Small intestine (tissue), 7 donors: ENCODE results near the gene PLXNA4. TPM values are rescaled to one million over a fixed set of nuclear protein-coding genes. Genes with fewer than 3 reads are reported as not detected.

ENCODE experiments used
- DNase-seq, 2 donors: peaks; one replicate each; pipeline versions ENCODE4 v3.0.0 to v3.0.0-alpha.2; 2013
- FAIRE-seq: peaks from 2 replicates; lab custom pipeline; 2012; peaks lifted over from hg19 to GRCh38; lab: Jason Lieb, UNC
- H3K27ac ChIP-seq, 3 donors: one replicate each; pipeline ENCODE4 v1.5.1; 2013; ENCODE audit warnings: low read length in 2 of 3, mild to moderate bottlenecking in 2 of 3, control low read depth in 1 of 3, inconsistent platforms in 1 of 3, low read depth in 1 of 3, moderate library complexity in 1 of 3
- H3K27me3 ChIP-seq, 3 donors: one replicate each; pipeline ENCODE4 v1.6.1; 2013; ENCODE audit warnings: low read length in 3 of 3, inconsistent platforms in 1 of 3; ENCODE audit not compliant: control insufficient read depth in 3 of 3, insufficient read depth in 3 of 3
- H3K36me3 ChIP-seq, 3 donors: one replicate each; pipeline ENCODE4 v1.6.1; 2013; ENCODE audit warnings: low read length in 3 of 3, inconsistent platforms in 1 of 3, low read depth in 1 of 3, mild to moderate bottlenecking in 1 of 3, moderate library complexity in 1 of 3; ENCODE audit not compliant: control insufficient read depth in 3 of 3, insufficient read depth in 2 of 3
- H3K4me1 ChIP-seq, 3 donors: one replicate each; pipeline ENCODE4 v1.6.1; 2013; ENCODE audit warnings: low read length in 2 of 3, inconsistent platforms in 1 of 3, low read depth in 1 of 3, mild to moderate bottlenecking in 1 of 3, moderate library complexity in 1 of 3; ENCODE audit not compliant: control insufficient read depth in 3 of 3, insufficient read depth in 2 of 3
- H3K4me3 ChIP-seq, 3 donors: one replicate each; pipeline ENCODE4 v1.5.1; 2013; ENCODE audit warnings: low read length in 3 of 3, control low read depth in 1 of 3, inconsistent platforms in 1 of 3, low read depth in 1 of 3, mild to moderate bottlenecking in 1 of 3, moderate library complexity in 1 of 3
- H3K9me3 ChIP-seq, 2 donors: one replicate each; pipeline ENCODE4 v1.6.1; 2013; ENCODE audit warnings: low read depth in 1 of 2, low read length in 1 of 2; ENCODE audit not compliant: control insufficient read depth in 2 of 2, insufficient read depth in 1 of 2
- WGBS, 3 donors: extraction: QIAGEN DNeasy Blood & Tissue Kit; methylation state at CpG; one replicate each; pipeline ENCODE4 v1.1.7; 2013; 5-methylcytosine and 5-hydroxymethylcytosine counted together
- polyA plus RNA-seq, 4 donors: library from polyadenylated mRNA; stranded (reverse) in 3 of 4; unstranded in 1 of 4; fragments of 200-250 nt in 3 of 4; fragments of 120-200 nt in 1 of 4; gene quantifications; one replicate each; pipeline versions ENCODE4 v1.2.1 to v1.2.3, GENCODE V29; 2013
- donor health status: healthy with polysubstance abuse.
- donor health status: control.
- donor health status: control.
- donor health status: Bipolar disorder and iron deficiency.
- donor health status: healthy.

The PLXNA4 gene
- polyA plus RNA-seq, 4 donors, result under 0.01 to 3.9 (median 1.2) TPM; not detected in 1

- Histone ChIP-seq H3K9me3 (no peaks in the 10 kb centered on the region), H3K4me3 (no peak overlapping the region), H3K4me1 (peaks cover 0 to 3% (median 0%) of the 10 kb centered on the region in 3 donors), H3K36me3 (no peaks in the 10 kb centered on the region), H3K27ac (no peak overlapping the region), H3K27me3 (peaks cover 7 to 34% (median 9%) of the 10 kb centered on the region in 3 donors)
- no peak for FAIRE-seq
- 87 to 93% (median 91%) methylated on average over 4 of the region's 4 CpGs for WGBS, 3 donors
- DNase-seq, result no peak
Observed at GRCh38 chr7:132581431-132581830, 5.2 kb upstream of the PLXNA4 start.

GRCh38 chr7:132580717-132581285, 4.5 kb upstream of the PLXNA4 start:
- Histone ChIP-seq H3K27me3 (peaks cover 7 to 41% (median 13%) of the 10 kb centered on the region in 3 donors), H3K27ac (no peak overlapping the region), H3K36me3 (no peaks in the 10 kb centered on the region), H3K4me1 (peaks cover 0 to 7% (median 0%) of the 10 kb centered on the region in 3 donors), H3K4me3 (no peak overlapping the region), H3K9me3 (no peaks in the 10 kb centered on the region)
- FAIRE-seq (no peak), DNase-seq (peak; percentile 83 to 91)
- WGBS, 3 donors, result 0 to 7% (median 2%) methylated on average over 4 of the region's 4 CpGs

- H3K27ac ChIP-seq, result no peak overlapping the region
- H3K4me3 ChIP-seq, result no peak overlapping the region
- DNase-seq (no peak), FAIRE-seq (no peak)
- H3K36me3 ChIP-seq, result no peaks in the 10 kb centered on the region
- peaks cover 7 to 43% (median 13%) of the 10 kb centered on the region in 3 donors for H3K27me3 ChIP-seq
- no peaks in the 10 kb centered on the region for H3K9me3 ChIP-seq
- peaks cover 0 to 12% (median 0%) of the 10 kb centered on the region in 3 donors for H3K4me1 ChIP-seq
- 14 to 22% (median 20%) methylated on average over 1 of the region's 1 CpG for WGBS, 3 donors
Observed at GRCh38 chr7:132580277-132580676, 4.0 kb upstream of the PLXNA4 start.

- Histone ChIP-seq H3K4me1 (peaks cover 0 to 15% (median 0%) of the 10 kb centered on the region in 3 donors), H3K4me3 (no peak overlapping the region), H3K27ac (no peak overlapping the region), H3K27me3 (peaks cover 9 to 52% (median 13%) of the 10 kb centered on the region in 3 donors), H3K36me3 (no peaks in the 10 kb centered on the region), H3K9me3 (no peaks in the 10 kb centered on the region)
- DNase-seq, result no peak
- FAIRE-seq, result no peak
- 85 to 86% (median 85%) methylated on average over 10 of the region's 10 CpGs for WGBS, 3 donors
Observed at GRCh38 chr7:132579260-132579899, 3.1 kb upstream of the PLXNA4 start.

- peaks cover 0 to 15% (median 0%) of the 10 kb centered on the region in 3 donors for H3K4me1 ChIP-seq
- peaks cover 13 to 58% (median 13%) of the 10 kb centered on the region in 3 donors for H3K27me3 ChIP-seq
- H3K27ac ChIP-seq, result no peak overlapping the region
- DNase-seq, result no peak
- no peak overlapping the region for H3K4me3 ChIP-seq
- H3K36me3 ChIP-seq, result no peaks in the 10 kb centered on the region
- no peak for FAIRE-seq
- no peaks in the 10 kb centered on the region for H3K9me3 ChIP-seq
- WGBS, 3 donors, result 83 to 94% (median 84%) methylated on average over 3 of the region's 3 CpGs
Observed at GRCh38 chr7:132578826-132579225, 2.6 kb upstream of the PLXNA4 start.

GRCh38 chr7:132578050-132578370, 1.7 kb upstream of the PLXNA4 start:
- 67 to 77% (median 72%) methylated on average over 3 of the region's 3 CpGs for WGBS, 3 donors
- DNase-seq (no peak), FAIRE-seq (no peak)
- peaks cover 13 to 63% (median 21%) of the 10 kb centered on the region in 3 donors for H3K27me3 ChIP-seq
- no peaks in the 10 kb centered on the region for H3K36me3 ChIP-seq
- no peak overlapping the region for H3K4me3 ChIP-seq
- no peaks in the 10 kb centered on the region for H3K9me3 ChIP-seq
- no peak overlapping the region for H3K27ac ChIP-seq
- H3K4me1 ChIP-seq, result peaks cover 0 to 15% (median 0%) of the 10 kb centered on the region in 3 donors

- DNase-seq, result peak; percentile 12 to 68
- Histone ChIP-seq H3K36me3 (no peaks in the 10 kb centered on the region), H3K27ac (no peak overlapping the region), H3K4me1 (peaks cover 0 to 15% (median 0%) of the 10 kb centered on the region in 3 donors), H3K9me3 (no peaks in the 10 kb centered on the region), H3K4me3 (peak overlapping the region in 1 of 3 donors; percentile 46), H3K27me3 (peaks cover 13 to 69% (median 23%) of the 10 kb centered on the region in 3 donors)
- no peak for FAIRE-seq
- WGBS, 3 donors, result 6 to 9% (median 8%) methylated on average over 38 to 65 of the region's 65 CpGs
Observed at GRCh38 chr7:132577206-132578049, 1.2 kb upstream of the PLXNA4 start.

- Histone ChIP-seq H3K27ac (no peak overlapping the region), H3K4me3 (peak overlapping the region in 2 of 3 donors; percentile 42 to 46), H3K27me3 (peaks cover 13 to 73% (median 26%) of the 10 kb centered on the region in 3 donors), H3K4me1 (peaks cover 0 to 15% (median 0%) of the 10 kb centered on the region in 3 donors), H3K36me3 (no peaks in the 10 kb centered on the region), H3K9me3 (no peaks in the 10 kb centered on the region)
- 1 to 3% (median 1%) methylated on average over 19 to 55 of the region's 55 CpGs for WGBS, 3 donors
- FAIRE-seq, result no peak
- no peak for DNase-seq
Observed at GRCh38 chr7:132576721-132577085, 433 bp upstream of the PLXNA4 start.
